Panc1 (cell line): ENCODE measurements around the gene PNLDC1. TPM values are rescaled to one million over a fixed set of nuclear protein-coding genes. Genes with fewer than 3 reads are reported as not detected.

ENCODE experiments used
- ATAC-seq: fragments of 200-7000 bp; cut with Tn5 transposase; 2 replicates; pipeline ENCODE4 v1.9.1; 2020; ENCODE audit warnings: mild to moderate bottlenecking, moderate library complexity
- BruUV-seq: library from RNA; stranded (reverse); fragments of 400-500 nt; replicated peaks from 2 replicates; lab custom pipeline; 2021; lab: Mats Ljungman, UMichigan
- CTCF ChIA-PET: fragments of 300-600 bp; sonication (Branson Sonifier 250); formaldehyde crosslinking; loops from one replicate; lab custom pipeline; 2022; ENCODE audit warnings: antibody characterized with exemption; lab: Charles Lee
- POLR2A ChIA-PET: fragments of 300-600 bp; sonication (Branson Sonifier 250); formaldehyde crosslinking; loops from one replicate; lab custom pipeline; 2022; ENCODE audit warnings: antibody characterized with exemption; lab: Charles Lee
- DNase-seq: peaks from one replicate; pipeline ENCODE4 v3.0.0-alpha.2; 2010; ENCODE audit warnings: low read depth, low spot score
- H3K27ac ChIP-seq: 2 replicates; pipeline ENCODE4 v1.5.1; 2011; ENCODE audit warnings: mild to moderate bottlenecking, low read length, inconsistent platforms
- H3K27me3 ChIP-seq: fragments of 200-500 bp; sonication (Bioruptor generic); 2 replicates; pipeline ENCODE4 v1.6.0; 2014; ENCODE audit warnings: low read length, inconsistent platforms; ENCODE audit not compliant: control insufficient read depth, insufficient read depth
- H3K36me3 ChIP-seq: fragments of 200-500 bp; sonication (Bioruptor generic); 2 replicates; pipeline ENCODE4 v1.5.1; 2014; ENCODE audit warnings: inconsistent platforms, mild to moderate bottlenecking, low read length, moderate library complexity; ENCODE audit not compliant: control insufficient read depth, insufficient read depth
- H3K4me1 ChIP-seq: 2 replicates; pipeline ENCODE4 v1.5.1; 2011; ENCODE audit warnings: inconsistent platforms, mild to moderate bottlenecking, low read length, moderate library complexity; ENCODE audit not compliant: control insufficient read depth, insufficient read depth
- H3K4me3 ChIP-seq, 2 experiments: 2 replicates each; pipeline ENCODE4 v1.5.1; 2011 to 2012; ENCODE audit warnings: low read depth in 2 of 2, low read length in 2 of 2, mild to moderate bottlenecking in 2 of 2, inconsistent platforms in 1 of 2, moderate library complexity in 1 of 2
- H3K9me3 ChIP-seq: fragments of 200-500 bp; sonication (Bioruptor generic); 2 replicates; pipeline ENCODE4 v1.5.1; 2014; ENCODE audit warnings: low read depth, mild to moderate bottlenecking, inconsistent platforms, low read length, moderate library complexity; ENCODE audit not compliant: control insufficient read depth, insufficient read depth
- POLR2AphosphoS5 ChIP-seq: IDR thresholded peaks from 2 replicates; pipeline ENCODE4 v1.6.1; 2012; ENCODE audit warnings: mild to moderate bottlenecking, low read depth, low read length, moderate library complexity
- SIN3A ChIP-seq: IDR thresholded peaks from 2 replicates; pipeline ENCODE4 v1.6.1; 2012; ENCODE audit warnings: low read depth, mild to moderate bottlenecking, low read length, moderate library complexity, borderline replicate concordance; ENCODE audit not compliant: insufficient read depth
- TCF7L2 ChIP-seq: IDR thresholded peaks from 2 replicates; pipeline ENCODE4 v1.6.1; 2011; ENCODE audit warnings: mild to moderate bottlenecking, low read depth, low read length, inconsistent platforms
- in situ Hi-C: cut with HindIII; loops from 2 replicates; pipeline ENCODE4 v1.10.0; 2016; ENCODE audit warnings: low sequenced_read_pairs, low pct_unique_long_range_greater_than_20kb
- intact Hi-C: fragments of 100-400 bp; cut with micrococcal nuclease; formaldehyde crosslinking; loops from one replicate; pipeline ENCODE4 v1.10.0; 2022; ENCODE audit not compliant: unreplicated experiment
- total RNA-seq: library from RNA; stranded (reverse); gene quantifications from one replicate; pipeline ENCODE4 v1.2.1, GENCODE V29; 2021; ENCODE audit not compliant: unreplicated experiment
- TF ChIP-seq, protein P1 (sequence below): fragments of 450-650 bp; IDR thresholded peaks from 2 replicates; pipeline ENCODE4 v1.5.1; 2017; ENCODE audit warnings: mild to moderate bottlenecking
- TF ChIP-seq, protein P2 (sequence below), 2 experiments: IDR thresholded peaks; 2 replicates each; pipeline ENCODE4 v1.6.1; 2011 to 2012; ENCODE audit warnings: low read depth in 2 of 2, control low read depth in 1 of 2, low read length in 1 of 2, mild to moderate bottlenecking in 1 of 2, moderate library complexity in 1 of 2; ENCODE audit not compliant: insufficient read depth in 1 of 2

Gene PNLDC1
- total RNA-seq, 1 experiment from 2014 or later: not detected

DNA sequence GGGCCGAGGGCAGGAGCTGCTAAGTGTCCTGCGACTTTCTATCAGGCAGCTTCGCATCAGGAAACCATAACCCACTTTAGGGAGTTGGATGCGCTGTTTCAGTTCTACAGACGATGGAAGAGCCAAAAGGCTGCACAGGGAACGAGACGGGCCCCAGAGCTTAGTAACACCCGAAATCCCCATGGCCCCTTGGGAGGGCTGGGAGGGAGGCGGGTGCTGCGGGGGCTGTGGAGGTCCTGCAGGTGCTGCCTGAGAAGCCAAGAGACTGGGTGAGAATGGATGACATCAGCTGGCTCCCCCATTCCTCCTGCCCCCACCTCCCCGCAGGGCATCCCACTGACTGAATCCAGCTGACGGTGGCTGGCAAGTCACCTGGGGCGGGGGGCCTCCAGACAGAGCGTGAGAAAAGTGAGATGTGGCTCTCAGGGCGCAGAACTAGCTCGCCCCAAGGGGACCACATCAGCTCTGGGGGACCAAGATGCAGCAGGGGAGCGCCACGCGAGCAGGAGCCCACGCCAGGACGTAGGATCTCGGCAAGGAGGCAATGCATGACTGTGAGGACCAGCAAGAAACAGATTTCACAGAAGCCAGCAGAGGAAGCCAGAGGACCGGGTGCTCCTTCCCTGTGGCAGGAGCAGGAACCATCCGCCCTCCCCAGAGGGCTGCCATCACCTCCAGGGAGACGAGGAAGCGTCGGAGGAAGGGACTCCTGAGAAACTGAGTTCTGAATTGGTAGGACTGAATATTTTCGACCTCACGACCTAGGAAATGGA lies 36.8 kb downstream of the PNLDC1 start:
- no peaks in the 10 kb centered on the region; the same call in 1 of the 2 replicates for H3K27me3 ChIP-seq
- intact Hi-C loops (no loop called here), in situ Hi-C loops (no loop called here)
- POLR2A ChIA-PET: no interaction called here
- no peaks in the 10 kb centered on the region for H3K4me1 ChIP-seq
- CTCF ChIA-PET: no interaction called here
- H3K9me3 ChIP-seq: no peaks in the 10 kb centered on the region
- H3K4me3 ChIP-seq: no peak overlapping the region
- ATAC-seq: no peak
- TF ChIP-seq, protein P1, sequence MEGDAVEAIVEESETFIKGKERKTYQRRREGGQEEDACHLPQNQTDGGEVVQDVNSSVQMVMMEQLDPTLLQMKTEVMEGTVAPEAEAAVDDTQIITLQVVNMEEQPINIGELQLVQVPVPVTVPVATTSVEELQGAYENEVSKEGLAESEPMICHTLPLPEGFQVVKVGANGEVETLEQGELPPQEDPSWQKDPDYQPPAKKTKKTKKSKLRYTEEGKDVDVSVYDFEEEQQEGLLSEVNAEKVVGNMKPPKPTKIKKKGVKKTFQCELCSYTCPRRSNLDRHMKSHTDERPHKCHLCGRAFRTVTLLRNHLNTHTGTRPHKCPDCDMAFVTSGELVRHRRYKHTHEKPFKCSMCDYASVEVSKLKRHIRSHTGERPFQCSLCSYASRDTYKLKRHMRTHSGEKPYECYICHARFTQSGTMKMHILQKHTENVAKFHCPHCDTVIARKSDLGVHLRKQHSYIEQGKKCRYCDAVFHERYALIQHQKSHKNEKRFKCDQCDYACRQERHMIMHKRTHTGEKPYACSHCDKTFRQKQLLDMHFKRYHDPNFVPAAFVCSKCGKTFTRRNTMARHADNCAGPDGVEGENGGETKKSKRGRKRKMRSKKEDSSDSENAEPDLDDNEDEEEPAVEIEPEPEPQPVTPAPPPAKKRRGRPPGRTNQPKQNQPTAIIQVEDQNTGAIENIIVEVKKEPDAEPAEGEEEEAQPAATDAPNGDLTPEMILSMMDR: no peak
- TF ChIP-seq POLR2AphosphoS5 (no peak), TCF7L2 (no peak)
- no TSS peak for BruUV-seq
- H3K27ac ChIP-seq: no peak overlapping the region
- no peak for DNase-seq
- H3K36me3 ChIP-seq: no peaks in the 10 kb centered on the region

DNA sequence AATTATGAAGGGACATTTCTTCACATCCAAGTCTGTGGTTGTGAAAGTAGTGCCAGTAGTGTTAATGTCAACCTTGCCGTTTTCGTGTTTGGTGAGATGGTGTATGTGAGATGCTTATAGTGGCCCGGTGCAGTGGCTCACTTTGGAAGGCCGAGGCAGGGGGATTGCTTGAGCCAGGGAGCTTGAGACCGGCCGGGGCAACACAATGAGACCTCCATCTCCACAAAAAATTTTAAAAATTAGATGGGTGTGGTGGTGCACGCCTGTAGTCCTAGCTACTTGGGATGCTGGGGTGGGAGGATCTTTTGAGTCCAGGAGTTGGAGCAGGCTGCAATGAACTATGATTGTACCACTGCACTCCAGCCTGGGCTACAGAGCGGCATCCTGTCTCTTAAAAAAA lies 37.4 kb downstream of the PNLDC1 start:
- no peaks in the 10 kb centered on the region for H3K9me3 ChIP-seq
- no peaks in the 10 kb centered on the region; the same call in 1 of the 2 replicates for H3K27me3 ChIP-seq
- POLR2A ChIA-PET: no interaction called here
- CTCF ChIA-PET: interaction anchor here (0.6 kb wide), 1 partner anchor 161 kb away, joined by 5 read pairs; no protein-coding TSS in a partner anchor
- no TSS peak for BruUV-seq
- no peak overlapping the region for H3K4me3 ChIP-seq
- TF ChIP-seq POLR2AphosphoS5: no peak
- TF ChIP-seq, protein P1: no peak
- no peak for TF ChIP-seq SIN3A
- ATAC-seq (no peak), DNase-seq (no peak)
- in situ Hi-C loops: no loop called here
- no peaks in the 10 kb centered on the region for H3K36me3 ChIP-seq
- intact Hi-C loops: no loop called here
- H3K4me1 ChIP-seq: no peaks in the 10 kb centered on the region
- no peak overlapping the region for H3K27ac ChIP-seq

DNA sequence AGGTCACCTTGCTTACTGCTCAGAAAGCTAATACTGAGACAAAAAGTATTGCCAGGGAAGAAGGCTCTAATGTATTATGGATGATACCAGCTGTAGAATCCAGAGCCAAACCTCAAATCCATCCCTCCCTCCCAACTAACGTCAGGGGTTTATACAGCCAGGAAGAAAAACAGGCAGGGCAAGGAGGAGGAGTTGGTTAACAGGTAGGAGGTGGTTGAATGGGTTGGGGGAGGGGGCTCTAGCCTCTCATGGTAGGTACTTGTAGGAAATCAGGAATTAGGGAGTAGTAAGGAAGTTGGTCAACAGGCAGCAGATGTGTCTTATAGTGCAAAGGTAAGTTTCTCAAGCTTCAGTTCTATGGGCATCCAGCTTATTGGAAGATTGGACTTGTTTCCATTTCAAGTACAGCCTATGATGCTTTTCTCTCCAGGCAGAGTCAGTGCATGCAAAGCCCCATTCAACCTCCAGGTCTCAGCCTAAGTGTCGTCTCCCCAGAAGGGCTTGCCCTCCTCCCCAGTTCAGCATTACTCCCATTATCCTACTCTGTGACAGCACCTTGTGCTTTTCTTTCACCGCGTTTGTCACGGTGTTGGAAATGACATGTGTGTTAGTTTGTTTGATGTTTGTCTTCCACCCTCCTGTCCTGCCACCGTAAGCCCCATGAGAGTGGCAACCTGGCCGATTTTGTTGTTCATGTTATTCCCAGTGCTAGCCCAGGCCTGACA lies 38.1 kb downstream of the PNLDC1 start:
- H3K4me1 ChIP-seq: no peaks in the 10 kb centered on the region
- H3K4me3 ChIP-seq: no peak overlapping the region
- TF ChIP-seq, protein P1: no peak
- TF ChIP-seq POLR2AphosphoS5: no peak
- TF ChIP-seq TCF7L2: no peak
- TF ChIP-seq, protein P2, sequence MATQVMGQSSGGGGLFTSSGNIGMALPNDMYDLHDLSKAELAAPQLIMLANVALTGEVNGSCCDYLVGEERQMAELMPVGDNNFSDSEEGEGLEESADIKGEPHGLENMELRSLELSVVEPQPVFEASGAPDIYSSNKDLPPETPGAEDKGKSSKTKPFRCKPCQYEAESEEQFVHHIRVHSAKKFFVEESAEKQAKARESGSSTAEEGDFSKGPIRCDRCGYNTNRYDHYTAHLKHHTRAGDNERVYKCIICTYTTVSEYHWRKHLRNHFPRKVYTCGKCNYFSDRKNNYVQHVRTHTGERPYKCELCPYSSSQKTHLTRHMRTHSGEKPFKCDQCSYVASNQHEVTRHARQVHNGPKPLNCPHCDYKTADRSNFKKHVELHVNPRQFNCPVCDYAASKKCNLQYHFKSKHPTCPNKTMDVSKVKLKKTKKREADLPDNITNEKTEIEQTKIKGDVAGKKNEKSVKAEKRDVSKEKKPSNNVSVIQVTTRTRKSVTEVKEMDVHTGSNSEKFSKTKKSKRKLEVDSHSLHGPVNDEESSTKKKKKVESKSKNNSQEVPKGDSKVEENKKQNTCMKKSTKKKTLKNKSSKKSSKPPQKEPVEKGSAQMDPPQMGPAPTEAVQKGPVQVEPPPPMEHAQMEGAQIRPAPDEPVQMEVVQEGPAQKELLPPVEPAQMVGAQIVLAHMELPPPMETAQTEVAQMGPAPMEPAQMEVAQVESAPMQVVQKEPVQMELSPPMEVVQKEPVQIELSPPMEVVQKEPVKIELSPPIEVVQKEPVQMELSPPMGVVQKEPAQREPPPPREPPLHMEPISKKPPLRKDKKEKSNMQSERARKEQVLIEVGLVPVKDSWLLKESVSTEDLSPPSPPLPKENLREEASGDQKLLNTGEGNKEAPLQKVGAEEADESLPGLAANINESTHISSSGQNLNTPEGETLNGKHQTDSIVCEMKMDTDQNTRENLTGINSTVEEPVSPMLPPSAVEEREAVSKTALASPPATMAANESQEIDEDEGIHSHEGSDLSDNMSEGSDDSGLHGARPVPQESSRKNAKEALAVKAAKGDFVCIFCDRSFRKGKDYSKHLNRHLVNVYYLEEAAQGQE (IDR thresholded peaks at IDR 0.05; ENCODE audit: insufficient read depth in 1 of 2, low read depth in 2 of 2, low read length in 1 of 2): no peak
- TF ChIP-seq SIN3A: no peak
- BruUV-seq: no TSS peak
- H3K27me3 ChIP-seq: no peaks in the 10 kb centered on the region
- DNase-seq (no peak), ATAC-seq (no peak)
- no peak overlapping the region for H3K27ac ChIP-seq
- H3K36me3 ChIP-seq: no peaks in the 10 kb centered on the region
- POLR2A ChIA-PET: no interaction called here
- no peaks in the 10 kb centered on the region for H3K9me3 ChIP-seq
- intact Hi-C loops: no loop called here
- CTCF ChIA-PET: interaction anchor here (0.6 kb wide), 1 partner anchor 160 kb away, joined by 5 read pairs; no protein-coding TSS in a partner anchor
- in situ Hi-C loops: no loop called here
